Measurements from ENCODE around the gene SYNE2.

GRCh38 chr14:63940387-63940786, 87.6 kb downstream of the SYNE2 start:
- TF ChIP-seq GABPB1 (CRISPR knock-in tag; IDR thresholded peaks at IDR 0.05) = no peak
- TF ChIP-seq SMAD4 (CRISPR knock-in tag; IDR thresholded peaks at IDR 0.05) = no peak
- TF ChIP-seq ZNF138 (CRISPR knock-in tag; conservative IDR thresholded peaks at IDR 0.05) = no peak
- no peak for TF ChIP-seq PRRX2 (CRISPR knock-in tag; IDR thresholded peaks at IDR 0.05)
- no peak for TF ChIP-seq CTCF (IDR thresholded peaks at IDR 0.05)
- no peak for TF ChIP-seq USF2 (CRISPR knock-in tag; IDR thresholded peaks at IDR 0.05)
